ENCODE measurements around the gene SPATA3. TPM values are rescaled to one million over a fixed set of nuclear protein-coding genes. Genes with fewer than 3 reads are reported as not detected.

The SPATA3 gene
- total RNA-seq, 2 donors from 2014 or later: not detected

- Mint-ChIP-seq H3K27me3 (ENCODE audit: insufficient read depth) (peaks cover 20% of the 10 kb centered on the region), H3K4me1 (peaks cover 4% of the 10 kb centered on the region), H3K9me3 (peaks cover 5% of the 10 kb centered on the region), H3K36me3 (ENCODE audit: low read depth) (peaks cover 2% of the 10 kb centered on the region), H3K27ac (no peak overlapping the region), H3K4me3 (no peak overlapping the region)
- H3K36me3 ChIP-seq (ENCODE audit: control insufficient read depth, insufficient read depth, low read length): no peaks in the 10 kb centered on the region
- no peaks in the 10 kb centered on the region for H3K9me3 ChIP-seq (ENCODE audit: control insufficient read depth, low read length)
- no peak for DNase-seq
- no peaks in the 10 kb centered on the region for H3K4me1 ChIP-seq (ENCODE audit: control insufficient read depth, insufficient read depth, low read length)
- TF ChIP-seq, protein P1, sequence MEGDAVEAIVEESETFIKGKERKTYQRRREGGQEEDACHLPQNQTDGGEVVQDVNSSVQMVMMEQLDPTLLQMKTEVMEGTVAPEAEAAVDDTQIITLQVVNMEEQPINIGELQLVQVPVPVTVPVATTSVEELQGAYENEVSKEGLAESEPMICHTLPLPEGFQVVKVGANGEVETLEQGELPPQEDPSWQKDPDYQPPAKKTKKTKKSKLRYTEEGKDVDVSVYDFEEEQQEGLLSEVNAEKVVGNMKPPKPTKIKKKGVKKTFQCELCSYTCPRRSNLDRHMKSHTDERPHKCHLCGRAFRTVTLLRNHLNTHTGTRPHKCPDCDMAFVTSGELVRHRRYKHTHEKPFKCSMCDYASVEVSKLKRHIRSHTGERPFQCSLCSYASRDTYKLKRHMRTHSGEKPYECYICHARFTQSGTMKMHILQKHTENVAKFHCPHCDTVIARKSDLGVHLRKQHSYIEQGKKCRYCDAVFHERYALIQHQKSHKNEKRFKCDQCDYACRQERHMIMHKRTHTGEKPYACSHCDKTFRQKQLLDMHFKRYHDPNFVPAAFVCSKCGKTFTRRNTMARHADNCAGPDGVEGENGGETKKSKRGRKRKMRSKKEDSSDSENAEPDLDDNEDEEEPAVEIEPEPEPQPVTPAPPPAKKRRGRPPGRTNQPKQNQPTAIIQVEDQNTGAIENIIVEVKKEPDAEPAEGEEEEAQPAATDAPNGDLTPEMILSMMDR (conservative IDR thresholded peaks at IDR 0.05): no peak
- H3K9ac ChIP-seq (ENCODE audit: extremely low read depth, low read length, poor library complexity, severe bottlenecking): no peak overlapping the region
- no peak overlapping the region for H3K27ac ChIP-seq (ENCODE audit: low read depth, low read length)
- H3K4me3 ChIP-seq (ENCODE audit: low read length): no peak overlapping the region
- WGBS, 2 experiments (ENCODE audit: insufficient coverage in 1 of 2, insufficient read length in 1 of 2): 33 to 66% methylated on average over 1 to 2 of the region's 2 CpGs
- H3K27me3 ChIP-seq (ENCODE audit: control insufficient read depth, insufficient read depth, low read length, poor library complexity, severe bottlenecking): peaks cover 20% of the 10 kb centered on the region
Observed at GRCh38 chr2:231010201-231010730, 14.3 kb downstream of the SPATA3 start.

DNA sequence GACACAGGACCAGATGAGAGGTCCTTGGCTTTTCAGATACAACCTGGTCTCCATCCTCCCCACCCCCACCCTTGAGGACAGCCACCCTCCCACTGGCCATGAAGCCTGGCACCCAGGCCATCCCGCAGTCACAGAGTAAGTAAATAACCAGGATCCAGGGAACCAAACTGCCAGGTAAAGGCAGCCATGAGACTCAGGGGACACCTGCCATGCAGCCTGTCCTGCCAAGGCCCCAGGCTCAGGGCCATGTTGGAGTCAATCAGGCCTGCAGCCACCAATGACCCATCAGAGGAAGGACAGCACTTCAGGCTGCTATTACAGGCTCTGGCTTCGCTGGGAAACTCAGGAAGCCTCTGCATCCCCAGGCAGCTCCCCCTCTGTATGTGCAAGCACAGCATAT lies 15.6 kb downstream of the SPATA3 start:
- peaks cover 4% of the 10 kb centered on the region for H3K4me1 Mint-ChIP-seq
- TF ChIP-seq, protein P1 (conservative IDR thresholded peaks at IDR 0.05): no peak
- peaks cover 19% of the 10 kb centered on the region for H3K27me3 Mint-ChIP-seq (ENCODE audit: insufficient read depth)
- no peaks in the 10 kb centered on the region for H3K9me3 Mint-ChIP-seq
- H3K4me1 ChIP-seq (ENCODE audit: control insufficient read depth, insufficient read depth, low read length): no peaks in the 10 kb centered on the region
- peaks cover 20% of the 10 kb centered on the region for H3K27me3 ChIP-seq (ENCODE audit: control insufficient read depth, insufficient read depth, low read length, poor library complexity, severe bottlenecking)
- H3K9ac ChIP-seq (ENCODE audit: extremely low read depth, low read length, poor library complexity, severe bottlenecking): no peak overlapping the region
- no peaks in the 10 kb centered on the region for H3K36me3 ChIP-seq (ENCODE audit: control insufficient read depth, insufficient read depth, low read length)
- H3K27ac Mint-ChIP-seq: no peak overlapping the region
- no peak overlapping the region for H3K27ac ChIP-seq (ENCODE audit: low read depth, low read length)
- no peak for DNase-seq
- 33 to 70% methylated on average over 1 to 2 of the region's 2 CpGs for WGBS, 2 experiments (ENCODE audit: insufficient coverage in 1 of 2, insufficient read length in 1 of 2)
- H3K9me3 ChIP-seq (ENCODE audit: control insufficient read depth, low read length): no peaks in the 10 kb centered on the region
- H3K36me3 Mint-ChIP-seq (ENCODE audit: low read depth): no peaks in the 10 kb centered on the region
- no peak overlapping the region for H3K4me3 Mint-ChIP-seq
- H3K4me3 ChIP-seq (ENCODE audit: low read length): no peak overlapping the region

DNA sequence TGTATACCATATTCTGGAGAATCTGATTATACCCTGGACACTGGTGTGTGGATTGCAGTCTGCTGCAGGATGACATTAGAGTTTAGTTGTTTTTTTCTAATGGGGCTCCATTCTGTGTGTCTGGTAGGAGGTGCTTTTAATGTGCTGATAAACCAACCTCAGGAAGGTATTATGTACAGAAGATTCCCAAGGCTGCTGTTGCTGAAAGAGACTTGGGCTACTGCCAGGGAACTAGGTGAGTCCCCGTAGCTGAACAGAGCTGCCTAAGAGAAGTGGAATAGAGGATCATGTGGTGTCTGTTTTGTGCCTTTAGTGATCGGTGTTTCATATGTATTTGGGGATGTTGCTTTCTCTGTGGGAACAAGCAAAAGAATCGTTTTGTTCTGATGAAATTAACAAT lies 16.5 kb downstream of the SPATA3 start:
- TF ChIP-seq, protein P1 (conservative IDR thresholded peaks at IDR 0.05): no peak
- no peak for DNase-seq
- Histone ChIP-seq H3K27me3 (ENCODE audit: control insufficient read depth, insufficient read depth, low read length, poor library complexity, severe bottlenecking) (peaks cover 20% of the 10 kb centered on the region), H3K9me3 (ENCODE audit: control insufficient read depth, low read length) (no peaks in the 10 kb centered on the region), H3K4me1 (ENCODE audit: control insufficient read depth, insufficient read depth, low read length) (peaks cover 3% of the 10 kb centered on the region), H3K9ac (ENCODE audit: extremely low read depth, low read length, poor library complexity, severe bottlenecking) (no peak overlapping the region), H3K27ac (ENCODE audit: low read depth, low read length) (no peak overlapping the region), H3K36me3 (ENCODE audit: control insufficient read depth, insufficient read depth, low read length) (no peaks in the 10 kb centered on the region), H3K4me3 (ENCODE audit: low read length) (no peak overlapping the region)
- H3K27me3 Mint-ChIP-seq (ENCODE audit: insufficient read depth): peaks cover 15% of the 10 kb centered on the region
- H3K4me3 Mint-ChIP-seq: no peak overlapping the region
- peaks cover 2% of the 10 kb centered on the region for H3K4me1 Mint-ChIP-seq
- H3K36me3 Mint-ChIP-seq (ENCODE audit: low read depth): no peaks in the 10 kb centered on the region
- 92 to 100% methylated on average over 1 to 3 of the region's 3 CpGs for WGBS, 2 experiments (ENCODE audit: insufficient coverage in 1 of 2, insufficient read length in 1 of 2)
- no peaks in the 10 kb centered on the region for H3K9me3 Mint-ChIP-seq
- H3K27ac Mint-ChIP-seq: no peak overlapping the region

Data from endodermal cell (in vitro differentiated cells).